Activated CD4-positive, alpha-beta T cell treated with anti-CD3 and anti-CD28 coated beads for 24 hours (primary cell): ENCODE measurements around the gene THSD4.

Experiments
- DNase-seq, 2 donors: peaks; one replicate each; pipeline ENCODE4 v3.0.0-alpha.2; 2020; ENCODE audit warnings: low read depth in 2 of 2

Gene THSD4

DNA sequence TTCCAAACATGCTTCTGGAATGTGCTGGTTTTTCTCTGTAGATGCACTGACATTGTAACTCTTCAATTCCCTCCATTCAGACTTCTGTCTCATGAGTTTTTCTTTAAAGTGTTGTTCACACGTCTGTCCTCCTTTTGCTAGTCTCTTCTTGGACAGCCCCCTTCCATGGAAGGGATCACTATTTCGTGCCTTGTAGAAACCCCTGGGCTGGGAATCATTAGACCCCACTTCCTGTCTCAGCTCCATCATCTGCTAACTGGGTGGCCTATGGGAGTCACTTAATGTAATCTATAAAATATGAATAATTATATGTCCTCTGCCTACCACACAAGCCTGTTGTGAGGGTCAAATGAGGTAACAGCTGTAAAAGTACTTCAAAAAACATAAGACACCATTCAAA, 110.6 kb downstream of the THSD4 start:
- no peak for DNase-seq

DNA sequence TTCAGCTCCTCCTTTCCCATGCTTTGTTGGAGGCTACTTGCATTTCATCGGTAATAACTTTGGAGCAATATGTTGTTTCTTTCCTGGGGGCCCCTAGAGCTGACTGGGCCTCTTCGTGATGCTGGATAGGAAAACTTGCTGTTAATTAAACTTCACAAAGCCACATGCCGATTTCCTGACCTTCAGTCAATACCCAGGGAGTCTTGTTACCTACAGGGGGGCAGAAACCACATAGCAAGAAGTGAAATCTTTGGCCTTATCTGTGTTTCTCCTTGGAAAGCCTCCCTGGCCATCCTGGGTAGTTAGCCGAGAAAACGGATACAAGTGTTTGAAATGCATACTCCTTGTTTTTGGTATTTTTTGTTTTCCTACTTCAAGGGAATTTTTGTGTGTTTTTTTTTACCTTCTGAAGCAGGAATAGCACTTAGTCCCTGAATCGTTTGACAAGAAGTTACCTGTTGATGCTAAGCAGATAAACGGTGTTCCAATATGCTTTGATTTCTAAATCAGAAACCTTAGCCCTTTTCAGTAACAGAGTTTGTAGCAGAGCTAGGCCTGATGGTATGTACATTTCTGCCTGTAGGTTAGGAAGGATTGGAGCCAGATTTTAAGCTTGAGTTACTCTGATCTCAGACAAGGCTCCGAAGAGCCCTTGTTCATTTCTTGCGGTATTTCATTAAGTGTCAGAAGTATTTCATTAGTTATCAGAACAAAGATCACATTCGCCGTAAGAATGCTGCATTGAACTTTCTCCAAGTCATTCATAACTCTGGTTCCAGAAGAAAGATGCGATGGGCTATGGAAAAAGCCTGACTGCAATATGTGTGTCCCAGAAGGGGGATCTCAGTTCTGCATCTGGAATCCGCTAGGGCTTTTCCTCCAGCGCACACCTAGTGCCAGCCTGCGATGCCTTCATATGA, 111.5 kb downstream of the THSD4 start:
- DNase-seq = no peak

DNA sequence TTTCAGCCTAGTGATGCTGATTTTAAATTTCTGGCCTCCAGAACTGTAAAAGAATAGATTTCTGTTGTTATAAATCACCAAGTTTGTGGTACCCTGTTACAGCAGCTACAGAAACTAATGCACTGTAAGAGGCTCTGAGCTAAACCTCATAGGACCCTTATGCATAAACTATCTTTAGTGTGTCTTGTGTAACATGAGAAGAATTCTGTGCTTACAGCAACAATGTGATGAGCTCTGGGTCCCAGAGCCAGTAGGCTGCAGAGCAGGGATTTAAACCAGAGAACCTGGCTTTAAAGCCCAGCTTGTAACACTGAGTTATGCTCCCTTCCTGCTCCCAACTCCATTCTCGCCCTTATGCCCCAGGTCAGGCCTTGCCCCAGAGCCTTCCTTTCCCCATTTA, 113.1 kb downstream of the THSD4 start:
- no peak for DNase-seq

DNA sequence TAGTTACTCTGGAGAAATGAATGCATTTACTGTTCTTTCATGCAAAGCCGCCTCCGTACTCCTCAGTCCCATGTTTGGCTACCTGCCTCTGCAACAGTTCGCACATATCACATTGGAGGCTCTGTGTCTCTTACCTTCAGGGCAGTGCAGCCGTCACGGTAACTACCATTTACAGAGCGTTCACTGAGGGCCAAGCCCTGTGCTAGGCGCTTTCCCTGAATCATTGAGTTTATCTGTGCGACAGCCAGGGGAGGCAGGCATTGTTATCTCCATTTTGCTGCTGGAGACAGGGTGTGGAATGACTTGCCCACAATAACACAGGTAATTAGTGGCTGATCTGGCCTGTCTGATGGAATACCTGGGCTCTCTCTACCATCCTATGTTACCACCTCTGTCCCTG, 115.0 kb downstream of the THSD4 start:
- no peak for DNase-seq

DNA sequence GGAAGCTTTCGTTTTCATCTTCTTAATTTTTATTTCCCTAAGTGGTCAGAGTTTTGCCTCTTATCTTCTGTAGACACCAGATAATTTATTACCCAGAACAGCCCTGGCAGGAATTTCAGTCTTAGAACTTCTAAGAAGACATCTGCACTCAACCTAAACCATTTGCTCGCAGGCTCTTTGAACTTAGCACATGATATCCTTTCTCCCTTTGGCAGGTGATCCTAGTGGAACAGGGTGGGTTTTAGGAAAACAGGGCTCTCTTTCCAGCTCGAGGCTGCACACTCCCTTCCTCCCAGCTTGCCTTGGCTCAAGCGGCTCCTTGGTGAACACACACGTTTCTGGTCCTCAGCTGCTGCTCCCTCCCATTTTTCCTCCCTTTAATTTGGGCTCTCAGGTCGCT, 116.5 kb downstream of the THSD4 start:
- no peak for DNase-seq

DNA sequence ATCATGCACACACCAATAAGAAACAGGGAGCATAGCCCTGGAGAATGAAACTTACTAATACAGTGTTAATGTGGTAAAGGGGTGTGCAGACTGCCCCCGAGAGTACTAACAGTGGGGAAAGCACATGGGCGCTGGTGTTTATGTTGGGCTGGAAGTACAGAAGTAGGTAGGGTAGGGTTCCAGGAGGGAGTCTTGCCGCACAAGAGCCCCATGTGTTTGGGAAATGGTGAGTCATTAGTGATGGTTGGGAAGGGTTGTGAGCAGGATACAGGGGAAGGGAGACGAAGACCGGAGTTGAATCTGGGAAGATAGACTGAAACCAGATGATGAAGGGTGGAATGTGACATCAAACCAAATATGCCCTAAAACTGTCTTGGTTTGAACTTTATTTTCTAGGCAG, 117.1 kb downstream of the THSD4 start:
- no peak for DNase-seq

DNA sequence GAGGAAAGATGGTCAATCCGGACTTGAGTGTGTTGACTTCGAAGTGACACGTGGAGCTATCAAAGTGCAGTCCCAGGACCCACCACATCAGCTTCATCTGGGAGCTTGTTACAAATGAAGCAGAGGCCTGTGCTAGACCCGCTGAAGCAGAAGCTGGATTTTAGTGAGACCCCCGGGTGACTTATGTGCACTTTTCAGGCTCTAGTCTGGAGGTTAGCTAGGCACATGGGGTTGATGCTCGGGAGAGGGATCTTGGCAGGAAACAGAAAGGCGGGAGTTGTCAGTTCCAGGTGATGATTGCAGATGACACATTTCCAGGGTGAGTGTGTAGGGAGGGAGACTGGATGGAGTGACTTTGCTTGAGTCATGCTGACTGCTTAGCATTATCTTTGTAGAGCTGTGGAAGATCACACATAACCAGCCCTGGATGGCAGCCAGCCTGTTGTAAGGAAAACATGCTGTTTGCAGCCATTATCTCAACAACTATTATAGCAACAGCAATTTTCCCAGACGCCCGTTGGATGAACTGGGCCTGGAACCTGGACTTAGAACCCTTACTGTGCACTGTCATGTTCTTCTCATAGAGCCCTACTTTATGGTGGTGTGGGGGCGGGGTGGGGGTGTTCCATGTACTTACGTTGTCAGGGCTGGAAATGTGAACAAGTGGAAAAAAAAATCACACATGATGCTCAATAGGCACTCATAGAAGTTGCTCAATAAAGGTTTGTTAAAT, 122.4 kb downstream of the THSD4 start:
- no peak for DNase-seq

DNA sequence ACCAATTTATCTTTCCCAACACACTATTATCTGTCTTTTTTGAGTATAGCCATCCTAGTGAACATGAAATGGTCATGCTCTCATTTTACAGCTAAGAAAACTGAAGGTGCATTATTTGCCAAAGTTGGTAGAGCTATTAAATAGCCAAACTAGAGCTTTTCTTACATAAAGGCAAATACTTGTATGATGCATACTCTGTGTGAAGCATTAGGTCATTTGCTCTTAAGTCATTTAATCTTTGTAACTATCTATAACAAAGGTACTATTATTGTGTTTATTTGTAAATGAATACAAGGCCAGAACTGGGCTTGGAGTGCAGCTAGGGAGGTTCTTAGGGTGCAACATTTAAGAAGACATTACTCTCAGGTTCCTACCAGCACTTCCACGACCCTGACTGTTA, 123.7 kb downstream of the THSD4 start:
- no peak for DNase-seq

DNA sequence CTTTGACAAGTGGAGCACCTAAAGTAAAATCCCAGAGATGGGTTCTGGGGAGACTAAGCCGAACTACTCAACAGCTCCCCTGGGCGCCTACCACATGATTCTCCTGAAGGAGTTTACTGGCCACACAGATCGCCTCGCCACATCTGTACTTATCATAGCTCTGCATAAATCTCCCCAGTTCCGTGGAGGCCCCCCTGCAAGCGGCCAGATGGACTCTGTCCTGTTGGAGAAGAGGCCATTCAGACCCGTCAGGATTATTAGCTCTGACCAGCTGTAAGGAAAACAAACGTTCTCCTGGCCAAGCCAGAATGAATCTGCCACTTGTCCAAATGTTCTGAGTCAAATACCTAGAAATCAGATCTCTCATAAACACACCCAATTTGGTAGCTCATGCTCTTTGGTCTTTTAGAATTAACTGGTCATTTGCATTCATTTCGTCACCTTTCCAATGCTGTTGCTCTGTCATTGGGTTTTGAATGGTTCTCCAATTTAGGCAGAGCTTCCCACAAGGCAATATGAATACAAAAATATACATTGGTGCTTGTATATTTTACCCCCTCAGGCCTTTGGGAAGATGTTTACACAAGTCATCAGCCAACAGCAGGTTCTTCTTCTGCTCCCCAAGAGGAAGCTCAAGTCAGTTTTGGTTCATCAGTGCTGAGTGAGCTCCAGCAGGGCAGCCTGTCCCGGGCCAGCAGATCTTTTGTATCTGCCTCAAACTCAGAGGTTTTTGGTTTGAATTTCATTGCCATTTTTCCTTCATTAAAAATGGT, 124.5 kb downstream of the THSD4 start:
- DNase-seq = no peak

DNA sequence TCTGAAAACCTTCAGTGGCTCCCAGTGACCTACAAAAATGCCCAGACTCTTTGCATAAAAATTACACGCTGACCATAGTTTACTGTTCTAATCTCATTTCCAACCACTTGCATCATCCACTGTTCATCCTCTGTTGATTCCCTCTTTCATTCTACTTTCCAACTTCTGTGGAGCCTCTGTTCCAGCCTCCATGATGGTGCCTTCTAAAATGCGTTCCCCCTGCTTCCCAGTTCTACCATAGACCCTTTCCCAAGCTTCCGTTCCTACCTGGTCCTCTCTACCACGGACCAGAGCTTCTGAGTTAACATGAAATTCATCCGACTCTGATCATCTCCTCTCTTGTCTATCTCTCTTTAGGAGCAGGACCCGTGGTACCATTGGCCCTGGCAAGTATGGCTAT, 127.0 kb downstream of the THSD4 start:
- no peak for DNase-seq

DNA sequence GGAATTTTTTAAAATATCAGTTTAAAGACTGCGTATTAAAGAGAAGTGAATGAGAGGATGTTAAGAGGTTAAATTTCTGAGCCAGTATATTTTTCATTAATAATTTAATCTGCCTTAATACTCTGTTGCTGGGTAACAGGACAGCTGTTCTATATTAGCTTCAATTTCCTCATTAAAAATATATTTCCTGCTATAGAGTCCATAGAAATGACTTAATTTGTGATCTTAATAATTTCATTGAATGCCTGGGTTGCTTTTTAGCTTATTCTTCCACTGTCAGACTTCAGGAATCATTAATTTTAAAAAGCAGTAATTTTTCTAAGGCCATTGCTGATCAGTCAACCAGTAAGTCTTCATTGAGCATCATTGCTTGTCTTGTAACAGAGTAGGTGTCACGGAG, 129.0 kb downstream of the THSD4 start:
- no peak for DNase-seq

DNA sequence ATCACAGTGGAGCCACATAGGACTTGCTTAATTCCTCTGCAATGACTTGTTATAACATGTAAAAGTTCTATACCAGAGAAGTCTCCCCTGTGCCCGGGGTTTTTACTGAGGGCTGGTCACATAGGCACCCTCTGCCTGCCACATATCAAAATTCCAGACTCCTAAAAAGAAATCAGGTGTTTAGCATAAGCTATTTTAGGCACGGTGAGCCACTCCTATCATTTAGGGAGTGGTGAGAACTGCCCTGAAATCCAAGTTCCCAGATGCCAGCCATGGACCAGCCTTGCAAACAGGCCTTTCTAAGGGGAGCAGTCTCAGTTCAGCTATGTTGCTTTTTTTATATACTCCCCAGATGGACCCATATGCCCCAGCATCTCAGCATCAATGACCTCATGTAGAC, 130.3 kb downstream of the THSD4 start:
- no peak for DNase-seq

DNA sequence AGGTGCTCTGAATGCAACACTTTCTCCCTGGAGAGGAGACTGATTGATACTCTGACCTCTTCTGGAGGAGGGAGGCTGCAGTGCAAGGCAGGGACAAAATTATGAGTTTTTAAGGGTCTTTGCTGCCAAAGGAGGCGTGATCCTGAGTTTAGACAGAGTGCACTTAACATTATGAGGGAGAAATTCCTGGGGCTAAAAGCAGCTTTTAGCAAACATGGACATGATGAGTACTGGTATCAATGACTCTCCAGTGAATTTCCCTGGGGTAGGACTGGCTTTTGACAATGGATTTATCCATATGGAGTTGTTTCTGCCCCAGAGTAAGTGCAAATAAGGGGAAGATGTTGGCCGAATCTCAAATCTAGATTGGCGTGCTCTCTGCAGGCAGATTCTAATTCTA, 133.1 kb downstream of the THSD4 start:
- no peak for DNase-seq

DNA sequence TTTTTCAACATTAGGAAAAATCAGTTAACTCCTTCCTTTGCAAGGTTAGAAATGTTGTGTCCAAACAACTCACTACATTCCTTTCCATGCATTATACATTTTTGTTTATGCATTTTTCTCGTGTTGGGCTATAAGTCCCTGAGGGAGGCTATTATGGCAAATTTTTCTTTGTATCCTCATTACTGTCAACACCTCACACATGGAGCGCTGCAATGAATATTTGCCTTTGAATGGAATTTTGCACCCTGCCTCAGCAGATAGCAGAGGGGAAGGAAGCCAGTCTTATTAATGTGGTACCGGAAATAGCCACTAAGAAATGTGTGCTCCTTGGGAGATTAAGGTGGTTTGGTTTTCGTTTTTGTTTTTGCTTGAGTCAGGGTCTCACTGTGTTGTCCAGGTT, 134.7 kb downstream of the THSD4 start:
- DNase-seq = no peak

DNA sequence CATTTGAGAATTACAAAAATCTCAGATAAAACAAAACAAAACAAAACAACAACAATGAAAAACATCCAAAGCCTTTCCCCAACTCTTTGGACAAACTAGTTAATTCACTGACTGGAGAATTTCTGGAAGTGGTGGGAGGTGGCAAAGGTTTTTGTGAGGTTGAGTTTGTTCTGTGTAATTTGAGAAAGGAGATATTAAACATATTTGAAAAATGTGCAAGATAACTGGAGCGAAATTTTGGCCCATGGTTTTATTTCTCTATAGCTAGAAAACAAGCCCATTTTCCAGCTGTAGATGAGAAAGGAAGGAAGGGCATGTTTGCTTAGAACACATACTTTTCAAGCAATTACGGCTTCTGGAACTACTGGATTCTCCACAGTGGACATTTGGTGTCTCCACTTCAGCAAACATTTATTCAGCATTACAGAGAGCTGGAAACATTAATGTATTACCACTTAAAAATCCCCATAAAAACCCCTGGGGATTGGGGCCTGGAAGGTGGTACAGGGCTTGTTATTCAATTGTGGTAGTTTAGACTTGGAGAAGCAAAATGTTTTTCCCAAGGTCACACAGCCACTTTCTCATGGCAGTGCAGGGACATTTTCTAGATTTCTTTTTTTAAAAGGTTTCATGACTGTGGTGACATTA, 135.8 kb downstream of the THSD4 start:
- no peak for DNase-seq

DNA sequence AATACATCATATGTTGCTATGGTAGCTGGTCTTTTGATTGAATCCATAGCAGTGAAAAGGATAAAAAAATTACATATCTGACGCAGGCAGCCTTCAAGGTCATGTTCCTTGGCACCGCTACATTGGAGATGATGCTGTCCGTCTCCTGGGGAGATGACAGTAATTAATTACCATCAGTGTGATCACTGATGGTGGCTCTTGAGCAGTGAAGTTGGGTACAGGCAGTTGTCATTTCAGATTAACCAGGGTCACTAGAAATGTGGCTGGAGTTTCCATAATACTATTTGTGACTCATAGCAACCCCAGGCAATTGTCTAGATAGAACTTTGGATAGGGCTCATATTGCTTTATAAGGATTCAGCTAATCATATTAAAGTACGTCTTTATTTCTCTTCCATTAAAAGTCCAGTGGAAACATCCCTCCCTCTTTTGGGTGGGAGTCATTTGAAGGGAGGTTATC, 136.3 kb downstream of the THSD4 start:
- no peak for DNase-seq

DNA sequence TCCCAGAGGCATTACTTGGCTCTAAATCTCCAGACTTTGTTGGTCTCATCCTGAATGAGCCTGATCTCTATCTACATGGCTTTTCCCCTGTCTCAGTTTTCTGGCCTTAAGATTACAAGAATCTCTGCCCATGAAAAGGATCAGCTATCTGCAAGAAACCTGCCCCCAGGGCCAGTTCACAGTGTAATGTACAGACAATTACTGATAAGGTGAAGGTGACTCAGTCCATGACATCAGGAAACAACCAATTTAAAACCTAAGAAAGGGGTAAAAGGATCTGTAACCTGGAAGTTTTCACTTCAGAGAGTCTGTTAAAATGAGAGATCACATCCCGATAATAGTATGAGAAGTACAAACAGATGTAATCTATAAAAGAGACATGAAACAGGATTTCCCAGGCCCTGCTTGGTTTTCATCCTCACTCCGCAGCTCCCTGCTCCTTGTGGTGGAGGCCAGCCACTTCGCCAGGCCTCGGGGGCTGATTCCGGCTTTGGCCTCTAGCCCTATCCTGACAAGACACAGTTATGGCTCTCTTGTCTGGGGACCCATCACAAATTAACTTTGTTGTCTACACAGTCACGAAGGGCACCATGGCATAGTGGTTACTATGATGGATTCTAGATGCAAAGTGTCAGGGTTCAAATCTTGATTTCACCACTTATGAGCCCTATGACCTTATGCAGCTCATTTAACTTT, 136.9 kb downstream of the THSD4 start:
- DNase-seq = no peak

DNA sequence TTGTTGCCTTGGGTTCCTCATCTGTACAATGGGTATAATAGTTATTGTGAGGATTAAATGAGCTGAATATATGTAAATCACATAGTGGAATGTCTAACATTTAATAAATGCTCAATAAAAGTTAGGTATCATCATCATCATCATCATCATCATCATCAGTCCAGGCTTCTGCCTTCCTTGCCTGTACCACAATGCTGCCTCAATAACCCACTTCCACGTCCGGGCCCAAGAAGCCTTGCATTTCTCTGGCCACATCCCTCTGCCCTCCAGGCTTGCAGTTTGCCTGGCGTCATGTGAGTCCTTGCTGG, 137.4 kb downstream of the THSD4 start:
- no peak for DNase-seq

DNA sequence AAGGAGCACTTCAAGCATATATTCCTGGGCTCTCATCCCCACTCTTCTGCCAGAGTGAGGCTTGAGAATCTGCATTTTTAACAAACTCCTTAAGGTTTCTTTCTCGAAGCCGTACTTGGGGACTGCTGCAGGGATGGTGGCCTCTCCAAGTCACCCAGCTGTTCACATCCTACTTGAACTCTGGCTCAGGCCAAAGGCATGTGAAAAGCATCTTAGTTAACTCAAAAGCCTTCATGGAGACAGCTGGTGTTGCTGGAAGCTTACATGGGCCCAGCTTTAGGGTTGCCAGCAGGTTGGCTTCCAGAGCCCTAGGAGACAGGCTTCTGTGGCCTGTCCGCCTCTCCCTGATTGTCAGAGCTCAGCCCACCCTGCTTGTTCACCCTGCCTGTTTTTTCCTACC, 139.2 kb downstream of the THSD4 start:
- no peak for DNase-seq

DNA sequence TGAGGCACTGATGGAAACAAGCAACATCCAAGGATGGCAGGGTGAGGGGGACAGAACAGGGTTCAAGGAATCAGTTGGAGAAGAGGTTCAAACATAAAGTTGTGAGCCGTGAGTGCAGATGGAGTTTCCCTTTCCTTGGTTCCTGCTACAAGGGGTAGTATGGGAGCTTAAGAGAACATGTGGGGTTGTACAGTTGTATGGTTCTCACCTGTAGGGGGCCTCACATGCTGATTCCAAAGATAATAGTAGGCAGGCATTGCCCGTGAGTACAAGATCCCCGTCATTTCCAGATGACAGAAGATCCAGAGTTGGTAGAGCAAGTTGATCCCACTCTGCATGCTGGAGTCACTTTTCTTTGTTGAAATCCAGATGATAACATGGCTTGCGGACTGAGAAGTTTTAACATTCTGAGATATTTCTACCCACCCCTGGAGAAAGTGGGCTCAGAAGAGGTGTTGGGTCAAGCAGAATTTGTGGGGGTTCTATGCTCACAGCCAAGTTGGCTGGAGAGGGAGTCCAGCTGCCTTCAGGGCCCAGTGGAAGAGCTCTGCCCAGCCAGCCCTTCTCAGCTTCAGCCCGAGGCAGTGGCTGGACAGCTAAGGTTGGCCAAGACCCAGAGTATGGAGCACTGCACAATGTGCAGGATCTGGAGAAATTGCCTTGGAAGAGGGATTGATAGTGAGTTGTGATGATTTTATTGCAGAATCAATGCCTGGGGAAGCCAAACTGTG, 141.8 kb downstream of the THSD4 start:
- no peak for DNase-seq

DNA sequence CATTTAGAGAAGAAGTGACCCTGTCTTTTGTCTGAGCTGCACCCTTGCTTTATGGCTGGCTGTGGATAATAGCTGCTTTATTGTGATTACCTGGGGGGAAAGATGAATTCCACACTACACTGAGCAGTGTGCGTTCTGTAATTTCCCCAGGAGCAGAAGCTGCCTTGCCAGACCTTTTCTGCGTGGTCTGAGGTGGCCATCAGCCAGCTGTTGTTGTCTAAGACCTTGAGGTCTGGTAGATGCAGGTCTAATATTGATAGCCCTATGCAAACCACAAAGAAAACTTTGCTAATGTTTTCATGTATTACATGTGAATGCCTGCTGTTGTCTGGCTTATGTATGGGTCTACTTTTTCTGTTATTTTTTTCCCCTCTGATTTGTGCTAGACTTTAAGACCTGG, 144.6 kb downstream of the THSD4 start:
- no peak for DNase-seq
